Mesendoderm (in vitro differentiated cells): ENCODE measurements around the gene CHCHD6.

Experiments used
- DNase-seq: peaks from one replicate; pipeline ENCODE4 v3.0.0; 2013
- H2AK5ac ChIP-seq: 2 replicates; pipeline ENCODE4 v1.6.1; 2013; ENCODE audit warnings: low read length, inconsistent platforms
- H2BK120ac ChIP-seq: 2 replicates; pipeline ENCODE4 v1.6.1; 2013; ENCODE audit warnings: low read depth, mild to moderate bottlenecking, low read length, moderate library complexity, mixed read lengths
- H2BK15ac ChIP-seq: replicated peaks from 2 replicates; pipeline ENCODE4 v1.6.1; 2013; ENCODE audit warnings: low read depth, mild to moderate bottlenecking, moderate library complexity
- H2BK5ac ChIP-seq: 2 replicates; pipeline ENCODE4 v1.6.1; 2013; ENCODE audit warnings: low read length, inconsistent platforms
- H3K18ac ChIP-seq: 2 replicates; pipeline ENCODE4 v1.6.1; 2013; ENCODE audit warnings: mild to moderate bottlenecking, low read length, mixed read lengths
- H3K23ac ChIP-seq: one replicate; pipeline ENCODE4 v1.6.1; 2013; ENCODE audit warnings: low read length
- H3K27ac ChIP-seq: 2 replicates; pipeline ENCODE4 v1.5.1; 2013; ENCODE audit warnings: low read depth, mild to moderate bottlenecking, inconsistent platforms, low read length, moderate library complexity
- H3K27me3 ChIP-seq: 2 replicates; pipeline ENCODE4 v1.6.1; 2013; ENCODE audit warnings: low read length, control low read depth, mild to moderate bottlenecking, inconsistent platforms; ENCODE audit not compliant: insufficient read depth, poor library complexity
- H3K36me3 ChIP-seq: 2 replicates; pipeline ENCODE4 v1.6.1; 2013; ENCODE audit warnings: low read length, inconsistent platforms; ENCODE audit not compliant: control insufficient read depth, insufficient read depth
- H3K4ac ChIP-seq: one replicate; pipeline ENCODE4 v1.6.1; 2013; ENCODE audit warnings: low read depth, mild to moderate bottlenecking, low read length, moderate library complexity
- H3K4me1 ChIP-seq: 2 replicates; pipeline ENCODE4 v1.6.1; 2013; ENCODE audit warnings: low read depth, low read length, inconsistent platforms; ENCODE audit not compliant: control insufficient read depth
- H3K4me2 ChIP-seq: 2 replicates; pipeline ENCODE4 v1.6.1; 2013; ENCODE audit warnings: low read length
- H3K4me3 ChIP-seq: 2 replicates; pipeline ENCODE4 v1.5.1; 2013; ENCODE audit warnings: mild to moderate bottlenecking, low read length
- H3K56ac ChIP-seq: one replicate; pipeline ENCODE4 v1.6.1; 2013; ENCODE audit warnings: low read length
- H3K79me1 ChIP-seq: 2 replicates; pipeline ENCODE4 v1.6.1; 2013; ENCODE audit warnings: low read length, inconsistent platforms
- H3K79me2 ChIP-seq: 2 replicates; pipeline ENCODE4 v1.6.1; 2013; ENCODE audit warnings: mild to moderate bottlenecking, low read length; ENCODE audit not compliant: control insufficient read depth, insufficient read depth
- H3K9ac ChIP-seq: 2 replicates; pipeline ENCODE4 v1.6.1; 2013; ENCODE audit warnings: low read length, inconsistent platforms
- H4K5ac ChIP-seq: one replicate; pipeline ENCODE4 v1.6.1; 2013; ENCODE audit warnings: low read length
- H4K8ac ChIP-seq: one replicate; pipeline ENCODE4 v1.6.1; 2013; ENCODE audit warnings: low read depth, mild to moderate bottlenecking, control low read depth, low read length, moderate library complexity
- WGBS: extraction: QIAGEN DNeasy Blood & Tissue Kit; methylation state at CpG from one replicate; pipeline ENCODE4 v1.1.7; 2013; ENCODE audit warnings: low lambda C conversion rate, missing lambda C conversion rate; ENCODE audit not compliant: insufficient coverage; ENCODE audit errors: extremely low coverage; 5-methylcytosine and 5-hydroxymethylcytosine counted together

Gene CHCHD6

DNA sequence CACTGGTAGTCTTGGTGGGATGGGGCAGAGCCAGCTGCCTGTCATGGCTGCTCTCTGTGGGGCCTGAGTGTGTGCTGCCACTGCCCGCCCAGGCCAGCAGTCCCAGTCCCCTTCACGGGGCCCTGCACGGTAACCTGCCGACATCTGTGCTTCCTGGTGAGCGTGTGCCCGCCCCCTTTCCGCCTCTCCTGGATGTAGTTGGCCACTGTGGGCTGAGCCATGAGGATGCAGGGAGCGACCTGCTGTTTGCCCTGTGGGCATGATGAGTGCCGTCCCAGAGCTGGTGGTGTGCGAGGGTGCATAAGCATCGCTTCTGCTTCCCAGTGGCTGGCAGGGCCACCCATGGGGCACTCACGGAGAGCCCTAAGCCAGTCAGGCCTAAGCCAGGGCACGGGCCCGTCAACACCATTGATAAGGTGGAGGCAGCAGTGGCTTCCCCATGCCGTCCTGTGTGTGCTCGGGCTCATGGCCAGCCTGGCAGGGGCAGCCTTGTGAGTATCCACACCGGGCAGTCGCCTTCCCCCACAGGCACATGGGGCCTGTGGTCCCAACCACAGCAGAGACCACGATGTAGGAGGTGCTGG lies 293.5 kb downstream of the CHCHD6 start:
- H3K56ac ChIP-seq = no peak overlapping the region
- H4K5ac ChIP-seq = no peak overlapping the region
- no peak overlapping the region for H2AK5ac ChIP-seq
- H3K23ac ChIP-seq = no peak overlapping the region
- H3K79me2 ChIP-seq = peaks cover 14% of the 10 kb centered on the region
- H3K4me1 ChIP-seq = peaks cover 8% of the 10 kb centered on the region
- no peak overlapping the region for H3K27ac ChIP-seq
- no CpG with 5 or more reads among the region's 19 CpGs for WGBS
- no peak overlapping the region for H3K18ac ChIP-seq
- no peak overlapping the region for H2BK120ac ChIP-seq
- no peak overlapping the region for H3K4ac ChIP-seq
- no peak overlapping the region for H4K8ac ChIP-seq
- no peak overlapping the region for H3K4me3 ChIP-seq
- peaks cover 33% of the 10 kb centered on the region for H3K79me1 ChIP-seq
- DNase-seq = no peak
- H3K36me3 ChIP-seq = no peaks in the 10 kb centered on the region
- H3K27me3 ChIP-seq = no peaks in the 10 kb centered on the region
- no peak overlapping the region for H3K4me2 ChIP-seq
- no peak overlapping the region for H3K9ac ChIP-seq
- H2BK15ac ChIP-seq = no peak overlapping the region
- no peak overlapping the region for H2BK5ac ChIP-seq

DNA sequence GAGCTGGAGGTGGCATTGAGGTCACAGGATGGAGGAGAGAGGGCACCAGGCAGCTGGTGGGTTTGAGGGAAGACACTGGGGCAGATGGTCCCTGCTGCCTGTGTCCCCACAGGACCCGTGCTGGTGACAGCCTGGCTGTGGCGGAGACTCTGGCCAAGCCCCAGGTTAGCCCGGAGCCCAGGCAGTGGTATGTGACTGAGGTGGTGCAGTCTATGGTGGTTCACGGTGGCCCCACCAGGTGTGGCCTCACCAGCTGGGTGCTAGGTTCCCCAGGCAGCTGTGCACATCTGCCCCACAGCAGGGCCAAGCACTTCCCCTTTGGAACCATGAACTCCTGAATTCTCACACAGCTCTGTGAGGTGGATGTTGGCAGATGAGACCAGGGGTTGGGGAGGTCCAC lies 294.3 kb downstream of the CHCHD6 start:
- Histone ChIP-seq H3K23ac (no peak overlapping the region), H3K18ac (no peak overlapping the region), H3K56ac (peak overlapping the region; percentile 27), H3K79me2 (peaks cover 15% of the 10 kb centered on the region), H2AK5ac (no peak overlapping the region), H3K4me2 (no peak overlapping the region), H3K36me3 (no peaks in the 10 kb centered on the region), H2BK120ac (no peak overlapping the region), H2BK5ac (no peak overlapping the region), H3K79me1 (peaks cover 35% of the 10 kb centered on the region), H2BK15ac (no peak overlapping the region), H3K27ac (no peak overlapping the region), H3K9ac (no peak overlapping the region), H3K4ac (no peak overlapping the region), H3K4me1 (peaks cover 9% of the 10 kb centered on the region), H4K8ac (no peak overlapping the region), H4K5ac (no peak overlapping the region), H3K4me3 (no peak overlapping the region), H3K27me3 (no peaks in the 10 kb centered on the region)
- WGBS = no CpG with 5 or more reads among the region's 4 CpGs
- no peak for DNase-seq

DNA sequence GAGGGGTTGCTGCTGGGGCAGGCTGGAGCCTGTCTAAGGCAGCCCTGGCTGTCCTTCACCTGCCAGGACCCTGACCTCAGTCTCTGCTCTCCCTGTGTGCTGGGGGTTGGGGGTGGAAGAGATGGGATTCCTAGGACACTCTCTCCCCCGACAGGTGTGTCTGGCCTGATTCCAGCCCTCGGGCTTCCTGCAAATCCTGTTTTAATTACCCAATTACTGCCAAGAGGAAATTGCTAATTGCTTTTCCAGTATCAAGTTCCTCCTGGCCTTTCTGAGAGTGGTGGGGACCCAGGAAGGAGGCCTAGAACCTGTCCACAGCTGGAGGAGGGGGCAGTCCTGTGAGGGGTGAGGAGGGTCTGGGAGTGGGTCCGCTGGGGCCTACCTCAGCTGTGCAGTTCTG lies 294.7 kb downstream of the CHCHD6 start:
- Histone ChIP-seq H3K9ac (no peak overlapping the region), H2BK15ac (no peak overlapping the region), H3K27me3 (no peaks in the 10 kb centered on the region), H3K27ac (no peak overlapping the region), H3K79me2 (peaks cover 15% of the 10 kb centered on the region), H2BK5ac (no peak overlapping the region), H4K5ac (no peak overlapping the region), H2BK120ac (no peak overlapping the region), H3K4me1 (peaks cover 9% of the 10 kb centered on the region), H4K8ac (no peak overlapping the region), H3K36me3 (no peaks in the 10 kb centered on the region), H2AK5ac (no peak overlapping the region), H3K18ac (no peak overlapping the region), H3K4ac (no peak overlapping the region), H3K4me2 (no peak overlapping the region), H3K23ac (no peak overlapping the region), H3K56ac (no peak overlapping the region), H3K79me1 (peaks cover 32% of the 10 kb centered on the region), H3K4me3 (no peak overlapping the region)
- no CpG with 5 or more reads among the region's 3 CpGs for WGBS
- no peak for DNase-seq

DNA sequence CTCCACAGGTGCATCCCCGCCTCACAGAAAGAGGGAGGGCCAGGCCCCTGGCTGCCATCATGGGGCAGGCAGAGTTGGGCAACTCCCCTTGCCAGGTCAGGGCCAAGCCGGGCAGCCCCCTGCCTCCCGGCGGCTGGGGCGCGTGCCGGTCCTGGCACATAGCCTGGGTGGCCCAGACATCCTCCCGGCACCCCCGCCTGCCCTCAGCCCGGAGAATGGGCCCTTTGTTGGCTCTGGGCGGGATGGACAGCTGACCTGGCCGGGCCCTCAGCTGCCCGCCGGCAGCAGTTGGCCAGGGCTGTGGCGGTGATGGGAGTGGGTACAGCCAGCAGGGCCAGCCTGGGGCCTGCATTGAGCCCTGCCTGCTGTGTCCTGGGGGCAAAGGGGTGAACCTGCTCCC lies 295.3 kb downstream of the CHCHD6 start:
- Histone ChIP-seq H3K4me1 (peaks cover 9% of the 10 kb centered on the region), H3K27ac (no peak overlapping the region), H3K36me3 (no peaks in the 10 kb centered on the region), H3K9ac (no peak overlapping the region), H4K8ac (no peak overlapping the region), H3K18ac (no peak overlapping the region), H3K23ac (no peak overlapping the region), H3K4me2 (no peak overlapping the region), H2BK5ac (no peak overlapping the region), H3K4me3 (no peak overlapping the region), H4K5ac (no peak overlapping the region), H3K56ac (no peak overlapping the region), H3K79me2 (peaks cover 15% of the 10 kb centered on the region), H3K27me3 (no peaks in the 10 kb centered on the region), H2BK15ac (no peak overlapping the region), H3K4ac (no peak overlapping the region), H3K79me1 (peaks cover 33% of the 10 kb centered on the region), H2BK120ac (no peak overlapping the region), H2AK5ac (no peak overlapping the region)
- no peak for DNase-seq
- WGBS = no CpG with 5 or more reads among the region's 15 CpGs

DNA sequence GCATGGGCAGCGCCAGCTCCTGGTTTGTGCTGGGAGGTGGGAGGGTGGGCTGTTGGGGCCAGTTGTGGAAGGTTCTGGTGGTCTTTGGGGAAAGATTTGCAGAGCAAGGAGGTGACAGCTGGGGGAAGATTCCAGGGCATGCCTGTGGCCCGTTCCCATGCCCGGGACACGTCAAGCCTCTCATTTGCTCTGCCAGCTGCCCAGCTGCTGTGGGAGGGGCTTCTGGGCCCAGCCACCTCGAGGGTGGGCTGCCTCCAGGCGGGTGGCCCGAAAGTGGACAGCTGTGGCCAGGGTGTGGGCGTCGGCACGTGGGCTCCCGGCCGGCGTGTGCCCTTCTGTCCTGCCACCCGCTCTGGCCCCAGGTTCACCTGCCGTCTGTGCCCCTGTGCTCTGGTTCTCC lies 296.1 kb downstream of the CHCHD6 start:
- H3K4me1 ChIP-seq = peaks cover 9% of the 10 kb centered on the region
- no peak for DNase-seq
- no CpG with 5 or more reads among the region's 15 CpGs for WGBS

DNA sequence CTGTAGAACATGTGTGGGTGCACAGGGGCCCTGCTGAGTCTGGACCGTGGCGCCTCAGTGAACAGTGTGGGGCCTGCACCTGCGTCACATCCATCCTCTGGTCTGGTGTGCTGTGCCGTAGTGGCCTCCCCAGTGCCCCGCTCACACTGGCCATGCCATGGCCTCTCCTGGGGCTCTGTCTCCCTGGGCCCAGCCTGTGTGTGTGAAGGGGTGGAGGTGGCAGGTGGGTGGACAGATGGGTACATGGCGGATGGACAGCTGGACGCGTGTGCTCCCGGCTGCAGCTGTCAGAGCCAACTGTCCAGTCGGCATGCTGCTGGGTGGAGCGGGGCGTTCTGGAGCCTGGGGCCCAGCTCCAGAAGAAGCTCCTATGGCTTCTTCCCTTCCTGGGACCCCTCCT lies 296.7 kb downstream of the CHCHD6 start:
- Histone ChIP-seq H3K27ac (no peak overlapping the region), H3K4me3 (no peak overlapping the region), H3K23ac (no peak overlapping the region), H3K9ac (no peak overlapping the region), H2BK15ac (no peak overlapping the region), H3K36me3 (no peaks in the 10 kb centered on the region), H3K79me1 (peaks cover 31% of the 10 kb centered on the region), H2BK5ac (no peak overlapping the region), H3K27me3 (no peaks in the 10 kb centered on the region), H2AK5ac (no peak overlapping the region), H3K4me1 (peaks cover 9% of the 10 kb centered on the region), H2BK120ac (no peak overlapping the region), H4K8ac (no peak overlapping the region), H4K5ac (no peak overlapping the region), H3K4me2 (no peak overlapping the region), H3K79me2 (peaks cover 13% of the 10 kb centered on the region), H3K56ac (no peak overlapping the region), H3K18ac (no peak overlapping the region), H3K4ac (no peak overlapping the region)
- no CpG with 5 or more reads among the region's 12 CpGs for WGBS
- DNase-seq = no peak

More for the DNA sequence above, 296.1 kb downstream of the CHCHD6 start:
- Histone ChIP-seq H3K36me3 (no peaks in the 10 kb centered on the region), H3K9ac (no peak overlapping the region), H3K79me2 (peaks cover 15% of the 10 kb centered on the region), H4K8ac (no peak overlapping the region), H2BK5ac (no peak overlapping the region), H2AK5ac (no peak overlapping the region), H2BK120ac (no peak overlapping the region), H3K18ac (no peak overlapping the region), H3K27me3 (no peaks in the 10 kb centered on the region), H3K23ac (no peak overlapping the region), H2BK15ac (no peak overlapping the region), H3K4me3 (no peak overlapping the region), H4K5ac (no peak overlapping the region), H3K4ac (no peak overlapping the region), H3K79me1 (peaks cover 33% of the 10 kb centered on the region), H3K27ac (no peak overlapping the region), H3K56ac (no peak overlapping the region), H3K4me2 (no peak overlapping the region)
